HepG2 (cell line): ENCODE measurements around the gene COL27A1. TPM values are rescaled to one million over a fixed set of nuclear protein-coding genes. Genes with fewer than 3 reads are reported as not detected.

Experiments used
- ATAC-seq: fragments of 200-7000 bp; cut with Tn5 transposase; 3 replicates; pipeline ENCODE4 v1.9.1; 2020; ENCODE audit warnings: mild to moderate bottlenecking, moderate library complexity
- BruUV-seq: library from RNA; stranded (reverse); fragments of 400-500 nt; replicated peaks from 2 replicates; lab custom pipeline; 2021; lab: Mats Ljungman, UMichigan
- CTCF ChIA-PET: fragments of 300-600 bp; formaldehyde crosslinking; extraction: SDS; loops from one replicate; lab custom pipeline; 2021; ENCODE audit warnings: low total read pairs, inconsistent platforms, low intra/inter-chr PET ratio; lab: Yijun Ruan, JAX
- POLR2A ChIA-PET: fragments of 350-600 bp; sonication (Branson Sonifier 250); formaldehyde crosslinking; loops from one replicate; lab custom pipeline; 2020; ENCODE audit warnings: antibody characterized with exemption, inconsistent platforms; lab: Yijun Ruan, JAX
- DNase-seq: peaks from one replicate; pipeline ENCODE4 v3.0.0-alpha.2; 2015; ENCODE audit warnings: low spot score
- FAIRE-seq: peaks from 3 replicates; lab custom pipeline; 2011; peaks lifted over from hg19 to GRCh38; lab: Jason Lieb, UNC
- H2AFZ ChIP-seq: one replicate; pipeline ENCODE4 v1.6.1; 2011; ENCODE audit warnings: low read length, inconsistent platforms
- H3K27ac ChIP-seq: fragments of 300-600 bp; 3 replicates; pipeline ENCODE4 v1.8.0; 2011; ENCODE audit warnings: mixed run types, mild to moderate bottlenecking, mixed read lengths, low read length, inconsistent platforms; ENCODE audit not compliant: insufficient read depth; ENCODE audit errors: extremely low read length
- H3K27me3 ChIP-seq, 2 experiments: fragments of 200-600 bp in 1 of 2; 2 replicates in 1 of 2; 3 replicates in 1 of 2; pipeline versions ENCODE4 v1.6.0 to v1.8.0; 2011; ENCODE audit warnings: low read length in 2 of 2, mild to moderate bottlenecking in 2 of 2, moderate library complexity in 2 of 2, inconsistent platforms in 1 of 2; ENCODE audit not compliant: insufficient read depth in 2 of 2, control insufficient read depth in 1 of 2
- H3K36me3 ChIP-seq, 2 experiments: fragments of 200-600 bp in 1 of 2; replicated peaks in 1 of 2; 2 replicates in 1 of 2; 3 replicates in 1 of 2; pipeline versions ENCODE4 v1.5.1 to v1.8.0; 2011; ENCODE audit warnings: low read length in 2 of 2, inconsistent platforms in 1 of 2; ENCODE audit not compliant: insufficient read depth in 2 of 2, control insufficient read depth in 1 of 2
- H3K4me1 ChIP-seq: 2 replicates; pipeline ENCODE4 v1.5.1; 2012; ENCODE audit warnings: low read length, inconsistent platforms; ENCODE audit not compliant: insufficient read depth
- H3K4me2 ChIP-seq: 2 replicates; pipeline ENCODE4 v1.6.0; 2011; ENCODE audit warnings: low read depth, low read length, inconsistent platforms
- H3K4me3 ChIP-seq, 3 experiments: fragments of 200-600 bp in 1 of 3; sonication (generic), shearing (Covaris generic) in 1 of 3; replicated peaks in 1 of 3; 2 replicates each; pipeline ENCODE4 v1.5.1; 2011 to 2016; ENCODE audit warnings: low read length in 3 of 3, inconsistent platforms in 2 of 3, low read depth in 2 of 3, mild to moderate bottlenecking in 2 of 3, control low read depth in 1 of 3, mixed read lengths in 1 of 3; ENCODE audit not compliant: insufficient read depth in 1 of 3
- H3K79me2 ChIP-seq: one replicate; pipeline ENCODE4 v1.6.1; 2011; ENCODE audit warnings: low read length, inconsistent platforms; ENCODE audit not compliant: insufficient read depth
- H3K9ac ChIP-seq: 2 replicates; pipeline ENCODE4 v1.6.0; 2011; ENCODE audit warnings: mild to moderate bottlenecking, low read depth, low read length, inconsistent platforms; ENCODE audit not compliant: insufficient read depth
- H3K9me3 ChIP-seq: 2 replicates; pipeline ENCODE4 v1.5.1; 2012; ENCODE audit warnings: mild to moderate bottlenecking, low read length
- H4K20me1 ChIP-seq: 2 replicates; pipeline ENCODE4 v1.6.0; 2011; ENCODE audit warnings: inconsistent platforms, mild to moderate bottlenecking, low read length, moderate library complexity; ENCODE audit not compliant: insufficient read depth
- FOSL2 ChIP-seq: sonication (generic); formaldehyde crosslinking; IDR thresholded peaks from 2 replicates; pipeline ENCODE4 v1.4.0; 2020; ENCODE audit warnings: missing genetic modification reagents
- HNF4A ChIP-seq: sonication (generic); formaldehyde crosslinking; IDR thresholded peaks from 2 replicates; pipeline ENCODE4 v1.4.0; 2020; ENCODE audit warnings: missing genetic modification reagents
- HNRNPL ChIP-seq: fragments of 200-400 bp; formaldehyde crosslinking; IDR thresholded peaks from 2 replicates; pipeline ENCODE4 v1.6.1; 2017; ENCODE audit warnings: mild to moderate bottlenecking, low read depth, low read length
- MBNL3 ChIP-seq: fragments of 250-450 bp; sonication (Bioruptor Pico); conservative IDR thresholded peaks from 2 replicates; pipeline ENCODE4 v1.8.0; 2022; ENCODE audit warnings: mild to moderate bottlenecking, inconsistent platforms
- NR2F6 ChIP-seq, 2 experiments: IDR thresholded peaks; 2 replicates each; pipeline ENCODE4 v1.6.1; 2016; ENCODE audit warnings: antibody characterized with exemption in 1 of 2, mild to moderate bottlenecking in 1 of 2
- SRY ChIP-seq: sonication (generic); formaldehyde crosslinking; IDR thresholded peaks from 2 replicates; pipeline ENCODE4 v1.8.0; 2022; ENCODE audit warnings: mild to moderate bottlenecking, missing genetic modification reagents
- YEATS2 ChIP-seq: sonication (generic); formaldehyde crosslinking; IDR thresholded peaks from 2 replicates; pipeline ENCODE4 v1.4.0; 2020; ENCODE audit warnings: missing genetic modification reagents, borderline replicate concordance
- ZFY ChIP-seq: sonication (generic); formaldehyde crosslinking; IDR thresholded peaks from 2 replicates; pipeline ENCODE4 v1.4.0; 2020; ENCODE audit warnings: missing genetic modification reagents
- ZNF446 ChIP-seq: sonication (generic); formaldehyde crosslinking; IDR thresholded peaks from 2 replicates; pipeline ENCODE4 v1.5.0; 2020; ENCODE audit warnings: mild to moderate bottlenecking, missing genetic modification reagents
- ZNF777 ChIP-seq: sonication (generic); formaldehyde crosslinking; IDR thresholded peaks from 2 replicates; pipeline ENCODE4 v1.4.0; 2020; ENCODE audit warnings: missing genetic modification reagents
- WGBS: methylation state at CpG from one replicate; pipeline ENCODE4 v1.1.6; 2017; ENCODE audit warnings: low lambda C conversion rate; 5-methylcytosine and 5-hydroxymethylcytosine counted together
- in situ Hi-C: cut with HindIII; loops from 2 replicates; pipeline ENCODE4 v1.10.0; 2017; ENCODE audit warnings: low pct_unique_long_range_greater_than_20kb; ENCODE audit not compliant: extremely low pct_ligation_motif_present
- intact Hi-C: fragments of 100-400 bp; cut with micrococcal nuclease; formaldehyde crosslinking; loops from one replicate; pipeline ENCODE4 v1.10.0; 2022; ENCODE audit not compliant: unreplicated experiment
- polyA plus RNA-seq, 8 experiments: library from polyadenylated mRNA; depleted of rRNA in 3 of 8; stranded (reverse) in 7 of 8; unstranded in 1 of 8; fragments of >200 nt; fragmentation: Illumina TruSeq in 4 of 8; extraction: Trizol in 4 of 8; gene quantifications; 2 replicates each; pipeline versions ENCODE4 v1.2.1 to v1.2.3, GENCODE V29; 2011 to 2016; ENCODE audit warnings: low read depth in 4 of 8, missing spikeins in 1 of 8, mixed read lengths in 1 of 8; ENCODE audit not compliant: insufficient read depth in 1 of 8
- total RNA-seq, 5 experiments: library from RNA; depleted of rRNA; stranded (reverse); fragments of >200 nt; fragmentation: Illumina TruSeq; extraction: Trizol; gene quantifications; 2 replicates each; pipeline ENCODE4 v1.2.3, GENCODE V29; 2016; ENCODE audit warnings: low read depth in 1 of 5
- TF ChIP-seq, protein P1 (sequence below): sonication (generic); formaldehyde crosslinking; IDR thresholded peaks from 2 replicates; pipeline ENCODE4 v1.5.1; 2020; ENCODE audit warnings: missing genetic modification reagents, mild to moderate bottlenecking, borderline replicate concordance
- TF ChIP-seq, protein P2 (sequence below): IDR thresholded peaks from 2 replicates; pipeline ENCODE4 v1.6.1; 2016; ENCODE audit warnings: mild to moderate bottlenecking

The COL27A1 gene
- total and polyA plus RNA-seq, 2 of the 13 experiments (the other 11 are each of a cell fraction or from before 2014, with no cell fraction given): 71.3 to 89.1 TPM

DNA sequence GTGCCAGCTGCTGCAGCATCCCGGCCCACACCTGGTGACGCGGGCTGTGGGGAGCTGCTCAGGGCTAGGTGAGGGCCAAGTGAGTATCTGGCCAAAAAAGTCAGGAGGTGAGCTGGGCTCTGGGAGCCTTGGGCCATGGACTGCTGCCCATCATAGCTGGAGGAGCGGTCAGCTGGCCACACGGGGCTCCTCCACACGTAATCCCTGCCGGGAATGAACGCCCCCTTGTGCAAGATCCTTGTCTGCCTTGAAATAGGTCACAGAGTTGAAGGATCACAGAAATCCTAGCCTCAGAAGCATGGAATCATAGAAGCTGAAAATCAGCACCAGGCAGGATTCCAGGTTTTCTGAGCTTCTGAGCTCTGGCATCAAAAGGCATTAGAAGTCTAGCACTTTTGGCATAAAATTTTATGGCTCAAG is 16.8 kb upstream of the COL27A1 start (continued):
- no peak for TF ChIP-seq NR2F6 (IDR thresholded peaks at IDR 0.05)
- TF ChIP-seq NR2F6 (CRISPR knock-in tag; IDR thresholded peaks at IDR 0.05): peak; percentile 58; the same call in 1 of the 2 replicates
- peak; percentile 16; the same call in 1 of the 2 replicates for TF ChIP-seq HNF4A
- no peak for TF ChIP-seq SRY (CRISPR knock-in tag)
- TF ChIP-seq, protein P1, sequence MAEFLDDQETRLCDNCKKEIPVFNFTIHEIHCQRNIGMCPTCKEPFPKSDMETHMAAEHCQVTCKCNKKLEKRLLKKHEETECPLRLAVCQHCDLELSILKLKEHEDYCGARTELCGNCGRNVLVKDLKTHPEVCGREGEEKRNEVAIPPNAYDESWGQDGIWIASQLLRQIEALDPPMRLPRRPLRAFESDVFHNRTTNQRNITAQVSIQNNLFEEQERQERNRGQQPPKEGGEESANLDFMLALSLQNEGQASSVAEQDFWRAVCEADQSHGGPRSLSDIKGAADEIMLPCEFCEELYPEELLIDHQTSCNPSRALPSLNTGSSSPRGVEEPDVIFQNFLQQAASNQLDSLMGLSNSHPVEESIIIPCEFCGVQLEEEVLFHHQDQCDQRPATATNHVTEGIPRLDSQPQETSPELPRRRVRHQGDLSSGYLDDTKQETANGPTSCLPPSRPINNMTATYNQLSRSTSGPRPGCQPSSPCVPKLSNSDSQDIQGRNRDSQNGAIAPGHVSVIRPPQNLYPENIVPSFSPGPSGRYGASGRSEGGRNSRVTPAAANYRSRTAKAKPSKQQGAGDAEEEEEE (CRISPR knock-in tag): no peak

GRCh38 chr9:114139071-114139470 is 16.3 kb upstream of the COL27A1 start:
- intact Hi-C loops: no loop called here
- TF ChIP-seq ZNF777 (CRISPR knock-in tag) (no peak), ZNF446 (no peak), HNRNPL (no peak), FOSL2 (CRISPR knock-in tag) (no peak), MBNL3 (CRISPR knock-in tag) (no peak), ZFY (CRISPR knock-in tag) (no peak), YEATS2 (CRISPR knock-in tag) (0 out of 2 replicates have a peak, but pooled peaks have one; percentile 12)
- TF ChIP-seq, protein P2, sequence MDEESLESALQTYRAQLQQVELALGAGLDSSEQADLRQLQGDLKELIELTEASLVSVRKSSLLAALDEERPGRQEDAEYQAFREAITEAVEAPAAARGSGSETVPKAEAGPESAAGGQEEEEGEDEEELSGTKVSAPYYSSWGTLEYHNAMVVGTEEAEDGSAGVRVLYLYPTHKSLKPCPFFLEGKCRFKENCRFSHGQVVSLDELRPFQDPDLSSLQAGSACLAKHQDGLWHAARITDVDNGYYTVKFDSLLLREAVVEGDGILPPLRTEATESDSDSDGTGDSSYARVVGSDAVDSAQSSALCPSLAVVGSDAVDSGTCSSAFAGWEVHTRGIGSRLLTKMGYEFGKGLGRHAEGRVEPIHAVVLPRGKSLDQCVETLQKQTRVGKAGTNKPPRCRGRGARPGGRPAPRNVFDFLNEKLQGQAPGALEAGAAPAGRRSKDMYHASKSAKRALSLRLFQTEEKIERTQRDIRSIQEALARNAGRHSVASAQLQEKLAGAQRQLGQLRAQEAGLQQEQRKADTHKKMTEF (CRISPR knock-in tag): no peak
- no peak overlapping the region for H3K9ac ChIP-seq
- peaks cover 83% of the 10 kb centered on the region for H3K4me1 ChIP-seq
- no peak for FAIRE-seq
- no peak overlapping the region for H2AFZ ChIP-seq
- ATAC-seq: no peak
- no TSS peak for BruUV-seq
- in situ Hi-C loops: no loop called here
- H3K27ac ChIP-seq: no peak overlapping the region
- H3K4me2 ChIP-seq: no peak overlapping the region
- no peaks in the 10 kb centered on the region for H3K79me2 ChIP-seq
- 88% methylated on average over 5 of the region's 5 CpGs for WGBS
- ChIA-PET POLR2A (interaction anchor here (0.9 to 5.8 kb wide), 8 partner anchors 15 to 57 kb away, joined by 4 to 87 read pairs (median 7); no protein-coding TSS in a partner anchor), CTCF (interaction anchor here (2.9 kb wide), 1 partner anchor 31 kb away, joined by 13 read pairs; no protein-coding TSS in a partner anchor)
- H4K20me1 ChIP-seq: no peaks in the 10 kb centered on the region
- no peaks in the 10 kb centered on the region for H3K9me3 ChIP-seq
- H3K27me3 ChIP-seq: peaks cover 0 to 1% of the 10 kb centered on the region in 2 experiments; a peak in 1 of 5 replicates
- no peaks in the 10 kb centered on the region for H3K36me3 ChIP-seq
- no peak overlapping the region for H3K4me3 ChIP-seq
- no peak for DNase-seq
